22Rv1 (cell line): ENCODE measurements around the gene CACNA1C.

Source experiments
- H3K27ac ChIP-seq: fragments of 450-650 bp; 2 replicates; pipeline ENCODE4 v1.5.1; 2017
- CTCF ChIP-seq: fragments of 450-650 bp; IDR thresholded peaks from 2 replicates; pipeline ENCODE4 v1.5.1; 2017; ENCODE audit warnings: mild to moderate bottlenecking
- ZFX ChIP-seq: fragments of 450-650 bp; IDR thresholded peaks from 2 replicates; pipeline ENCODE4 v1.6.1; 2017; ENCODE audit warnings: antibody characterized with exemption, borderline replicate concordance

Gene CACNA1C

GRCh38 chr12:2312770-2313169, 260.0 kb downstream of the CACNA1C start:
- TF ChIP-seq ZFX (no peak), CTCF (no peak)
- H3K27ac ChIP-seq, result no peak overlapping the region

GRCh38 chr12:2314492-2314891, 261.7 kb downstream of the CACNA1C start:
- TF ChIP-seq ZFX (no peak), CTCF (no peak)
- H3K27ac ChIP-seq, result no peak overlapping the region

- TF ChIP-seq ZFX, result no peak
- 0 out of 2 replicates have a peak, but pooled peaks have one; percentile 7 for TF ChIP-seq CTCF
- no peak overlapping the region for H3K27ac ChIP-seq
Observed at GRCh38 chr12:2317772-2318171, 265.0 kb downstream of the CACNA1C start.

GRCh38 chr12:2318286-2318685, 265.5 kb downstream of the CACNA1C start:
- TF ChIP-seq ZFX, result no peak
- TF ChIP-seq CTCF, result no peak
- no peak overlapping the region for H3K27ac ChIP-seq

- TF ChIP-seq CTCF (no peak), ZFX (no peak)
- no peak overlapping the region for H3K27ac ChIP-seq
Observed at GRCh38 chr12:2319136-2319535, 266.3 kb downstream of the CACNA1C start.

- TF ChIP-seq CTCF, result no peak
- no peak for TF ChIP-seq ZFX
- H3K27ac ChIP-seq, result no peak overlapping the region
Observed at GRCh38 chr12:2319737-2320506, 267.1 kb downstream of the CACNA1C start.

GRCh38 chr12:2320841-2321240, 268.1 kb downstream of the CACNA1C start:
- TF ChIP-seq CTCF (no peak), ZFX (no peak)
- no peak overlapping the region for H3K27ac ChIP-seq
